Common myeloid progenitor, CD34-positive (primary cell): ENCODE results near the gene OTUD5.

Experiments used
- CTCF ChIA-PET: fragments of 350-600 bp; sonication (Branson Sonifier 250); formaldehyde crosslinking; loops from one replicate; lab custom pipeline; 2021; ENCODE audit warnings: antibody characterized with exemption; lab: Charles Lee
- POLR2A ChIA-PET: fragments of 350-600 bp; sonication (Branson Sonifier 250); formaldehyde crosslinking; loops from one replicate; lab custom pipeline; 2021; ENCODE audit warnings: antibody characterized with exemption; lab: Charles Lee
- DNase-seq, 3 donors: peaks; one replicate each; pipeline versions ENCODE4 v3.0.0 to v3.0.0-alpha.2; 2013
- H3K27ac ChIP-seq, 2 experiments: 1 replicate in 1 of 2; 2 replicates in 1 of 2; pipeline ENCODE4 v1.7.0; 2013; ENCODE audit warnings: inconsistent platforms in 2 of 2, low read length in 2 of 2, mild to moderate bottlenecking in 2 of 2, low read depth in 1 of 2, moderate library complexity in 1 of 2; ENCODE audit not compliant: severe bottlenecking in 2 of 2, insufficient read depth in 1 of 2, poor library complexity in 1 of 2
- H3K27me3 ChIP-seq, 5 experiments: replicated peaks in 2 of 5; 1 replicate in 3 of 5; 2 replicates in 2 of 5; pipeline versions ENCODE4 v1.6.1 to v1.7.0; 2013; ENCODE audit warnings: low read length in 4 of 5, mild to moderate bottlenecking in 2 of 5, moderate library complexity in 2 of 5, inconsistent platforms in 1 of 5; ENCODE audit not compliant: insufficient read depth in 5 of 5, control insufficient read depth in 4 of 5
- H3K36me3 ChIP-seq, 4 experiments: 1 replicate in 2 of 4; 2 replicates in 2 of 4; pipeline versions ENCODE4 v1.6.1 to v1.7.0; 2013; ENCODE audit warnings: low read length in 3 of 4, control low read depth in 1 of 4, mild to moderate bottlenecking in 1 of 4; ENCODE audit not compliant: control insufficient read depth in 4 of 4, insufficient read depth in 4 of 4
- H3K4me1 ChIP-seq, 4 experiments: 1 replicate in 3 of 4; 2 replicates in 1 of 4; pipeline versions ENCODE4 v1.6.1 to v1.7.1; 2013; ENCODE audit warnings: low read length in 3 of 4, mild to moderate bottlenecking in 3 of 4, control low read depth in 1 of 4, inconsistent platforms in 1 of 4, moderate library complexity in 1 of 4; ENCODE audit not compliant: control insufficient read depth in 4 of 4, insufficient read depth in 4 of 4; ENCODE audit errors: control extremely low read depth in 1 of 4
- H3K4me3 ChIP-seq, 7 experiments: 1 replicate in 4 of 7; 2 replicates in 3 of 7; pipeline versions ENCODE4 v1.5.1 to v1.7.0; 2013; ENCODE audit warnings: mild to moderate bottlenecking in 7 of 7, low read length in 6 of 7, moderate library complexity in 6 of 7, inconsistent platforms in 2 of 7, low read depth in 2 of 7, control low read depth in 1 of 7; ENCODE audit not compliant: insufficient read depth in 4 of 7, control insufficient read depth in 1 of 7; ENCODE audit errors: extremely low read depth in 1 of 7
- H3K9me3 ChIP-seq, 5 experiments: 1 replicate in 4 of 5; 2 replicates in 1 of 5; pipeline versions ENCODE4 v1.6.1 to v1.7.1; 2013; ENCODE audit warnings: low read length in 4 of 5, mild to moderate bottlenecking in 2 of 5, inconsistent platforms in 1 of 5, low read depth in 1 of 5, moderate library complexity in 1 of 5; ENCODE audit not compliant: control insufficient read depth in 4 of 5, insufficient read depth in 2 of 5; ENCODE audit errors: control extremely low read depth in 1 of 5
- WGBS: methylation state at CpG from one replicate; pipeline ENCODE4 v1.1.5; 2013; ENCODE audit not compliant: insufficient coverage; 5-methylcytosine and 5-hydroxymethylcytosine counted together

Gene OTUD5

DNA sequence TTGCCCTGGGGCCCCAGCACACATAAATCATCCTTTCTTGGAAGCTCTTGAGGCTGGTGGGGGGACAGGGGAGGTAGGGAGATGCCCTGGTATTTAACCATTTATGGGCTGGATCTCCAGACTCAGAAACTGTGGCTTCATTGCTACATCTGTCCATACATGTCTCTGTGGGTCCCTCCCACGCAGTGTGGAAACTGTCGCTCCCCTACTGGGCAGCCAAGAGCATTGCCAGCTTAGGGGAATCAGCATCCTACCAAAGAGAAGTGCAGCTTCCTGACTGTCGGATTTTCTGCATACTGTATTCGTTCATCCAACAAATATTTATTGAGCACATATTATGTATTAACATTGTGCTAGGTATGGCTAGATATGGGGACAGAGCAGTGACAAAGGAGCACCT is 41.0 kb upstream of the OTUD5 start:
- DNase-seq: no peak

DNA sequence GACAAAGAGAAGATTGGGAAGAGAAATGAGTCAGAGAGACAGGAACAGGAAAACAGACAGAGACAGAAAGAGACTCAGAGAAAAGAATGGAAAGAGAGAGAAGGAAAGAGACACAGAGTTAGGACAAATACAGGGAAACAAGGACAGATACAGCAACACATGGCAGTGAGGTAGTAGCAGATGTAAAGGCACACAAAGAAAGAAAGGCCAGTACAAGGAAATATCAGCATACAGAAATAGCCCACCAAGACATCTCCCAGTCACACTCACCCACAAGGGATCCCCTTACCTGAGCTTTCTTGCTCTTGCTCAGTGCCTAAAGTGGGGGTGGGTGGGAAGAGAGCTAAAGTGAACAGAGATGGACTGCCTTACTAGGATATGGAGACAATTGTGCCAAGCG is 40.5 kb upstream of the OTUD5 start:
- no peak for DNase-seq
- Histone ChIP-seq H3K27me3 (no peaks in the 10 kb centered on the region), H3K9me3 (peaks cover 0 to 7% (median 0%) of the 10 kb centered on the region in 5 experiments), H3K36me3 (peaks cover 0 to 49% (median 21%) of the 10 kb centered on the region in 4 experiments), H3K4me1 (peaks cover 0 to 7% (median 2%) of the 10 kb centered on the region in 4 experiments), H3K4me3 (no peak overlapping the region), H3K27ac (no peak overlapping the region)
- ChIA-PET CTCF (no interaction called here), POLR2A (no interaction called here)
- 83% methylated on average over 1 of the region's 1 CpG for WGBS

More for the DNA sequence above, 41.0 kb upstream of the OTUD5 start:
- peaks cover 0 to 7% (median 2%) of the 10 kb centered on the region in 4 experiments for H3K4me1 ChIP-seq
- H3K9me3 ChIP-seq: peaks cover 0 to 7% (median 0%) of the 10 kb centered on the region in 5 experiments
- H3K27ac ChIP-seq: no peak overlapping the region
- peaks cover 0 to 44% (median 18%) of the 10 kb centered on the region in 4 experiments for H3K36me3 ChIP-seq
- no peak overlapping the region for H3K4me3 ChIP-seq
- H3K27me3 ChIP-seq: no peaks in the 10 kb centered on the region
- 88% methylated on average over 2 of the region's 4 CpGs for WGBS
- ChIA-PET POLR2A (no interaction called here), CTCF (no interaction called here)

DNA sequence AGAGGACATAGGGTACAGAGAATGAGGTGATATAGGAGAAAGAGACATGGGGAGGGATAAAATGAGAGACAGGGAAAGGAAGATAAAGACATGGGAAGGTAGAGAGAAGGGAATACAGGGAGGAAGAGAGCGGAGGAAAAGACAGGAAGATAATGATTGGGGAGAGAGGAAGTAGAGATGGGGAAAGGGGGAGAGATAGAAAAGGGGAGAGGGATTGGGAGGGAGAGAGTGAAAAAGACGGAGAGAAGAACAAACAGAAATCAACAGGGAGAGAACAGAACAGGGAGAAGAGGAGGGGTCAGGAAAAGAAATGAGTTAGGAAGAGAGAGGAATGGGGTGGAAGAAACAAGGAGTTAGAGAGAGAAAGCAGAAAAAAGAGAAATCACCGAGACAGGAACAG is 40.0 kb upstream of the OTUD5 start:
- H3K4me3 ChIP-seq: no peak overlapping the region
- no peaks in the 10 kb centered on the region for H3K27me3 ChIP-seq
- H3K27ac ChIP-seq: no peak overlapping the region
- 81% methylated on average over 3 of the region's 3 CpGs for WGBS
- no peak for DNase-seq
- H3K36me3 ChIP-seq: peaks cover 1 to 50% (median 21%) of the 10 kb centered on the region in 4 experiments
- peaks cover 0 to 7% (median 0%) of the 10 kb centered on the region in 5 experiments for H3K9me3 ChIP-seq
- H3K4me1 ChIP-seq: peaks cover 0 to 7% (median 2%) of the 10 kb centered on the region in 4 experiments
- ChIA-PET CTCF (no interaction called here), POLR2A (no interaction called here)

- peak in 1 of 3 donors; percentile 6 for DNase-seq
- Histone ChIP-seq H3K36me3 (peaks cover 2 to 54% (median 22%) of the 10 kb centered on the region in 4 experiments), H3K4me1 (peaks cover 0 to 7% (median 2%) of the 10 kb centered on the region in 4 experiments), H3K9me3 (peaks cover 0 to 7% (median 0%) of the 10 kb centered on the region in 5 experiments), H3K27ac (no peak overlapping the region), H3K27me3 (no peaks in the 10 kb centered on the region), H3K4me3 (no peak overlapping the region)
- POLR2A ChIA-PET: no interaction called here
- CTCF ChIA-PET: no interaction called here
- WGBS: 77% methylated on average over 2 of the region's 6 CpGs
Observed at GRCh38 chrX:48996969-48997368, 39.6 kb upstream of the OTUD5 start.

GRCh38 chrX:48992341-48992740 is 34.9 kb upstream of the OTUD5 start:
- no peaks in the 10 kb centered on the region for H3K9me3 ChIP-seq
- H3K36me3 ChIP-seq: peaks cover 3 to 72% (median 29%) of the 10 kb centered on the region in 4 experiments
- no peaks in the 10 kb centered on the region for H3K4me1 ChIP-seq
- no peak overlapping the region for H3K4me3 ChIP-seq
- peaks cover 0 to 4% (median 0%) of the 10 kb centered on the region in 5 experiments for H3K27me3 ChIP-seq
- H3K27ac ChIP-seq: no peak overlapping the region
- POLR2A ChIA-PET: no interaction called here
- CTCF ChIA-PET: interaction anchor here (1.3 to 2.5 kb wide), 2 partner anchors 16 to 20 kb away, joined by 3 to 6 read pairs; partner anchors contain the start of gene KCND1
- no peak for DNase-seq

DNA sequence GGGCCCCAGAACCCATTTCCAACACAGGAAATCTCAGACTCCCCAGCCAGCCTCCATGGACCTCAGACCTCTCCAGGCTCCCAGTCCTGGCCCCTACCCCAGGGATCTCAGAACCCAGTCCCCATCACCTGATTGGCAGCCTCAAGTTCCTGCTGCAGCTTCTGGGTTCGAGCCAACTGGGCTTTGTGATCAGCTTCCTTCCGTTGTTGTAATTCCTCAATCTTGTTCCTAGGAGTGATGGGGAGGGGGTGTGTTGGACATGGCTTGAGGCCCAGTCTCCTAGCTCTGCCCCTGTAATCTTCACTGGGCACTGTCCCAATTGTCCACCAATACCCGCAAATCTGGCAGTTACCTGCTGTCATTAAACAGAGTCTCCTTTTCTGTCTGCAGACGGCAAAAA is 32.1 kb upstream of the OTUD5 start:
- WGBS: 100% methylated on average over 3 of the region's 4 CpGs
- ChIA-PET POLR2A (no interaction called here), CTCF (interaction anchor here (1.5 kb wide), 1 partner anchor 53 kb away, joined by 4 read pairs; no protein-coding TSS in a partner anchor)
- Histone ChIP-seq H3K4me1 (no peaks in the 10 kb centered on the region), H3K36me3 (peaks cover 4 to 61% (median 28%) of the 10 kb centered on the region in 4 experiments), H3K27ac (no peak overlapping the region), H3K27me3 (peaks cover 0 to 4% (median 0%) of the 10 kb centered on the region in 5 experiments), H3K4me3 (no peak overlapping the region), H3K9me3 (no peaks in the 10 kb centered on the region)
- no peak for DNase-seq

- no peak overlapping the region for H3K27ac ChIP-seq
- peak in 2 of 3 donors; percentile 13 to 26 for DNase-seq
- H3K36me3 ChIP-seq: peaks cover 5 to 56% (median 34%) of the 10 kb centered on the region in 4 experiments
- ChIA-PET CTCF (no interaction called here), POLR2A (no interaction called here)
- no peak overlapping the region for H3K4me3 ChIP-seq
- no peaks in the 10 kb centered on the region for H3K9me3 ChIP-seq
- no peaks in the 10 kb centered on the region for H3K27me3 ChIP-seq
- H3K4me1 ChIP-seq: peaks cover 0 to 5% (median 0%) of the 10 kb centered on the region in 4 experiments
- WGBS: no CpG with 5 or more reads among the region's 3 CpGs
Observed at GRCh38 chrX:48983896-48984295, 26.5 kb upstream of the OTUD5 start.
